Stimulated activated CD4-positive, alpha-beta T cell treated with anti-CD3 and anti-CD28 coated beads, TNF-alpha, amount 100 ng/mL, for 1 hour (primary cell): ENCODE measurements around the gene BAIAP2.
A peak's percentile ranks its signal among the peaks of the same experiment; 100 is the strongest.

Source experiments
- DNase-seq, 3 donors: peaks; one replicate each; pipeline ENCODE4 v3.0.0-alpha.2; 2020; ENCODE audit warnings: low read depth in 3 of 3, low spot score in 1 of 3

BAIAP2 gene

GRCh38 chr17:81084680-81085419, 49.9 kb downstream of the BAIAP2 start:
- no peak for DNase-seq

- no peak for DNase-seq
These were observed 50.5 kb downstream of the BAIAP2 start for GRCh38 chr17:81085420-81085911.

- DNase-seq: no peak
These were observed 52.0 kb downstream of the BAIAP2 start for GRCh38 chr17:81086789-81087551.

- DNase-seq: no peak
These were observed 55.6 kb downstream of the BAIAP2 start for GRCh38 chr17:81090361-81091136.

- no peak for DNase-seq
These were observed 56.2 kb downstream of the BAIAP2 start for GRCh38 chr17:81091154-81091553.

- no peak for DNase-seq
These were observed 57.0 kb downstream of the BAIAP2 start for GRCh38 chr17:81091774-81092517.

GRCh38 chr17:81092518-81093095, 57.7 kb downstream of the BAIAP2 start:
- DNase-seq: no peak

GRCh38 chr17:81093619-81094508, 58.9 kb downstream of the BAIAP2 start:
- no peak for DNase-seq

- peak; percentile 67 to 91 (median 81) for DNase-seq
These were observed 59.8 kb downstream of the BAIAP2 start for GRCh38 chr17:81094509-81095382.

GRCh38 chr17:81095383-81095762, 60.4 kb downstream of the BAIAP2 start:
- no peak for DNase-seq

- DNase-seq: no peak
These were observed 61.8 kb downstream of the BAIAP2 start for GRCh38 chr17:81096741-81097133.

- DNase-seq: peak in 2 of 3 donors; percentile 27 to 49
These were observed 62.4 kb downstream of the BAIAP2 start for GRCh38 chr17:81097134-81097942.

GRCh38 chr17:81097943-81098308, 63.0 kb downstream of the BAIAP2 start:
- DNase-seq: no peak

GRCh38 chr17:81099888-81100287, 64.9 kb downstream of the BAIAP2 start:
- DNase-seq: no peak

- no peak for DNase-seq
These were observed 65.7 kb downstream of the BAIAP2 start for GRCh38 chr17:81100668-81101067.

- peak; percentile 73 to 85 (median 82) for DNase-seq
These were observed 66.8 kb downstream of the BAIAP2 start for GRCh38 chr17:81101614-81102306.

- DNase-seq: no peak
These were observed 67.4 kb downstream of the BAIAP2 start for GRCh38 chr17:81102352-81102751.
